GM18858 (cell line): ENCODE measurements around the gene ACO2.
"Not testable (repeated sequence)": the region's sequence is repeated elsewhere in the genome, so short reads cannot be mapped to it uniquely, and the experiment has no call there.

ENCODE experiments used
- ATAC-seq: cut with Tn5 transposase; IDR thresholded peaks from one replicate; pipeline ENCODE4 v1.9.1; 2021; ENCODE audit not compliant: unreplicated experiment

The ACO2 gene

GRCh38 chr22:41468381-41469217 lies at the start of gene ACO2, which contains the start of gene PHF5A:
ACO2 (plus strand) TSS chr22:41469117; CDS start chr22:41469147, 30 bp downstream.
PHF5A (minus strand) TSS chr22:41468692; CDS start chr22:41468653, 39 bp downstream.
- ATAC-seq = peak; percentile 67

GRCh38 chr22:41425660-41426365 lies 43.1 kb upstream of the ACO2 start:
- no peak for ATAC-seq

- ATAC-seq = no peak
These were observed 39.5 kb upstream of the ACO2 start for GRCh38 chr22:41429232-41429950.

- no peak for ATAC-seq
These were observed 39.0 kb upstream of the ACO2 start for GRCh38 chr22:41429951-41430332.

GRCh38 chr22:41431656-41432055 lies 37.3 kb upstream of the ACO2 start:
- ATAC-seq = no peak

- ATAC-seq = not testable (repeated sequence)
These were observed 35.4 kb upstream of the ACO2 start for GRCh38 chr22:41433480-41433879.

GRCh38 chr22:41434361-41435003 lies 34.4 kb upstream of the ACO2 start:
- ATAC-seq = not testable (repeated sequence)

GRCh38 chr22:41435560-41435959 lies 33.4 kb upstream of the ACO2 start:
- ATAC-seq = no peak

- ATAC-seq = no peak
These were observed 32.4 kb upstream of the ACO2 start for GRCh38 chr22:41436322-41437113.

- no peak for ATAC-seq
These were observed 31.7 kb upstream of the ACO2 start for GRCh38 chr22:41437198-41437597.

- ATAC-seq = not testable (repeated sequence)
These were observed 28.4 kb upstream of the ACO2 start for GRCh38 chr22:41440511-41440910.

GRCh38 chr22:41442240-41442792 lies 26.6 kb upstream of the ACO2 start:
- ATAC-seq = no peak

- ATAC-seq = peak; percentile 48
These were observed 24.4 kb upstream of the ACO2 start for GRCh38 chr22:41444360-41445128.

GRCh38 chr22:41445129-41446056 lies 23.5 kb upstream of the ACO2 start:
- ATAC-seq = no peak

GRCh38 chr22:41446057-41446501 lies 22.8 kb upstream of the ACO2 start:
- no peak for ATAC-seq

GRCh38 chr22:41446639-41447434 lies 22.1 kb upstream of the ACO2 start, which contains the start of gene TOB2:
TOB2 (minus strand) TSS chr22:41446801; CDS start chr22:41437345, 9,456 bp downstream.
- ATAC-seq = no peak
